MM.1S (cell line): Measurements from ENCODE around the gene AGPAT3.

Experiments
- DNase-seq: peaks from one replicate; pipeline ENCODE4 v3.0.0-alpha.2; 2015
- H2AFZ ChIP-seq: fragments of 300-600 bp; sonication (generic); 2 replicates; pipeline ENCODE4 v1.6.0; 2016; ENCODE audit warnings: antibody characterized with exemption, low read length
- H3F3A ChIP-seq: fragments of 300-600 bp; sonication (generic); 2 replicates; pipeline ENCODE4 v1.6.1; 2016; ENCODE audit warnings: mild to moderate bottlenecking, antibody characterized with exemption, low read length, moderate library complexity, mixed read lengths; ENCODE audit not compliant: insufficient read depth
- H3K27ac ChIP-seq: fragments of 300-600 bp; sonication (generic); 2 replicates; pipeline ENCODE4 v1.5.1; 2016; ENCODE audit warnings: mild to moderate bottlenecking, low read length
- H3K27me3 ChIP-seq: fragments of 300-600 bp; sonication (generic); replicated peaks from 2 replicates; pipeline ENCODE4 v1.6.0; 2016; ENCODE audit warnings: low read length; ENCODE audit not compliant: insufficient read depth
- H3K36me3 ChIP-seq: fragments of 300-600 bp; sonication (generic); replicated peaks from 2 replicates; pipeline ENCODE4 v1.6.1; 2016; ENCODE audit warnings: mild to moderate bottlenecking, low read length, mixed read lengths; ENCODE audit not compliant: insufficient read depth
- H3K4me1 ChIP-seq: fragments of 300-600 bp; sonication (generic); 2 replicates; pipeline ENCODE4 v1.6.1; 2016; ENCODE audit warnings: low read length, mixed read lengths
- H3K4me2 ChIP-seq: fragments of 300-600 bp; sonication (generic); 2 replicates; pipeline ENCODE4 v1.6.0; 2016; ENCODE audit warnings: low read depth, low read length
- H3K4me3 ChIP-seq: fragments of 300-600 bp; sonication (generic); 2 replicates; pipeline ENCODE4 v1.5.1; 2016; ENCODE audit warnings: low read length, mixed read lengths
- H3K79me2 ChIP-seq: fragments of 300-600 bp; sonication (generic); 2 replicates; pipeline ENCODE4 v1.6.1; 2016; ENCODE audit warnings: mixed run types, low read length, mixed read lengths
- H3K9ac ChIP-seq: fragments of 300-600 bp; sonication (generic); 2 replicates; pipeline ENCODE4 v1.6.1; 2016; ENCODE audit warnings: low read length, mixed read lengths
- H3K9me2 ChIP-seq: fragments of 300-600 bp; sonication (generic); replicated peaks from 2 replicates; pipeline ENCODE4 v1.6.1; 2016; ENCODE audit warnings: mild to moderate bottlenecking, low read length, mixed read lengths; ENCODE audit not compliant: insufficient read depth
- H3K9me3 ChIP-seq: fragments of 300-600 bp; sonication (generic); replicated peaks from 2 replicates; pipeline ENCODE4 v1.6.1; 2016; ENCODE audit warnings: mild to moderate bottlenecking, low read length, mixed read lengths; ENCODE audit not compliant: insufficient read depth
- H4K20me1 ChIP-seq: fragments of 300-600 bp; sonication (generic); 2 replicates; pipeline ENCODE4 v1.6.1; 2016; ENCODE audit warnings: mild to moderate bottlenecking, low read length, moderate library complexity, mixed read lengths; ENCODE audit not compliant: insufficient read depth
- EZH2 ChIP-seq: fragments of 300-600 bp; sonication (generic); optimal IDR thresholded peaks from 2 replicates; pipeline ENCODE3; 2017; ENCODE audit warnings: low read depth, mild to moderate bottlenecking, antibody characterized with exemption, low read length, mixed read lengths
- EZH2phosphoT487 ChIP-seq: fragments of 300-600 bp; sonication (generic); IDR thresholded peaks from 2 replicates; pipeline ENCODE4 v1.6.1; 2018; ENCODE audit warnings: antibody characterized with exemption, low read length
- TF ChIP-seq, protein P1 (sequence below): fragments of 300-600 bp; sonication (generic); IDR thresholded peaks from 2 replicates; pipeline ENCODE4 v1.5.1; 2016; ENCODE audit warnings: antibody characterized with exemption, low read length, mixed read lengths

AGPAT3 gene

DNA sequence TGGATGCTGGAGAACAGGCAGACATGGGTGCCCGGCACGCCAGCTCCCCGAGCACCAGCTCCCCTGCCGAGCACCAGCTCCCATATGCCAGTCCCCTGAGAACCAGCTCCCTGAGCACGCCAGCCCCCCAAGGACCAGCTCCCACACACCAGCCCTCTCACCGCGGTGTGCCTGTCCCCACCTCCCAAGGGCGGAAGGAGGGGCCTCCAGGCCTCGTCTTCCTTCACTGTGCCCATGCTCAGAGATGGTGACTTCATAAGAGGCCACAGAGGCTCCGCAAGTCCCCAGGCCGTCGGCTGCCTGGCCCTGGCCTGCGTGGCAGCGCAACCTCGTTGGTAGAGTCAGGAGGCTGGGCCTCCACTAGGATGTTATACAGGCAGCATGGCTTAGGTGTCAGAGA is 69.1 kb downstream of the AGPAT3 start:
- H3K9me3 ChIP-seq: no peaks in the 10 kb centered on the region
- no peaks in the 10 kb centered on the region for H3K9me2 ChIP-seq
- peaks cover 88% of the 10 kb centered on the region for H3K79me2 ChIP-seq
- TF ChIP-seq EZH2 (no peak), EZH2phosphoT487 (no peak)
- TF ChIP-seq, protein P1, sequence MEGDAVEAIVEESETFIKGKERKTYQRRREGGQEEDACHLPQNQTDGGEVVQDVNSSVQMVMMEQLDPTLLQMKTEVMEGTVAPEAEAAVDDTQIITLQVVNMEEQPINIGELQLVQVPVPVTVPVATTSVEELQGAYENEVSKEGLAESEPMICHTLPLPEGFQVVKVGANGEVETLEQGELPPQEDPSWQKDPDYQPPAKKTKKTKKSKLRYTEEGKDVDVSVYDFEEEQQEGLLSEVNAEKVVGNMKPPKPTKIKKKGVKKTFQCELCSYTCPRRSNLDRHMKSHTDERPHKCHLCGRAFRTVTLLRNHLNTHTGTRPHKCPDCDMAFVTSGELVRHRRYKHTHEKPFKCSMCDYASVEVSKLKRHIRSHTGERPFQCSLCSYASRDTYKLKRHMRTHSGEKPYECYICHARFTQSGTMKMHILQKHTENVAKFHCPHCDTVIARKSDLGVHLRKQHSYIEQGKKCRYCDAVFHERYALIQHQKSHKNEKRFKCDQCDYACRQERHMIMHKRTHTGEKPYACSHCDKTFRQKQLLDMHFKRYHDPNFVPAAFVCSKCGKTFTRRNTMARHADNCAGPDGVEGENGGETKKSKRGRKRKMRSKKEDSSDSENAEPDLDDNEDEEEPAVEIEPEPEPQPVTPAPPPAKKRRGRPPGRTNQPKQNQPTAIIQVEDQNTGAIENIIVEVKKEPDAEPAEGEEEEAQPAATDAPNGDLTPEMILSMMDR: no peak
- no peaks in the 10 kb centered on the region for H3K36me3 ChIP-seq
- no peak overlapping the region for H3K4me3 ChIP-seq
- no peak overlapping the region for H3K9ac ChIP-seq
- H3K27me3 ChIP-seq: no peaks in the 10 kb centered on the region
- peaks cover 11% of the 10 kb centered on the region for H3F3A ChIP-seq
- no peak for DNase-seq
- peaks cover 5% of the 10 kb centered on the region; the same call in 1 of the 2 replicates for H3K4me1 ChIP-seq
- no peak overlapping the region for H3K4me2 ChIP-seq
- H2AFZ ChIP-seq: no peak overlapping the region
- H4K20me1 ChIP-seq: 0 out of 2 replicates have a peak, but pooled peaks cover 3% of the 10 kb centered on the region
- no peak overlapping the region for H3K27ac ChIP-seq

GRCh38 chr21:43934716-43935705 is 70.0 kb downstream of the AGPAT3 start:
- Histone ChIP-seq H4K20me1 (peaks cover 9% of the 10 kb centered on the region; the same call in 1 of the 2 replicates), H3K4me3 (no peak overlapping the region), H3K9ac (no peak overlapping the region), H2AFZ (no peak overlapping the region), H3K4me1 (peaks cover 5% of the 10 kb centered on the region; the same call in 1 of the 2 replicates), H3K4me2 (no peak overlapping the region), H3K27ac (no peak overlapping the region), H3F3A (peaks cover 11% of the 10 kb centered on the region), H3K27me3 (no peaks in the 10 kb centered on the region), H3K9me3 (no peaks in the 10 kb centered on the region), H3K79me2 (peaks cover 88% of the 10 kb centered on the region), H3K9me2 (no peaks in the 10 kb centered on the region), H3K36me3 (no peaks in the 10 kb centered on the region)
- DNase-seq: no peak
- TF ChIP-seq, protein P1: no peak
- no peak for TF ChIP-seq EZH2phosphoT487
- TF ChIP-seq EZH2: no peak

DNA sequence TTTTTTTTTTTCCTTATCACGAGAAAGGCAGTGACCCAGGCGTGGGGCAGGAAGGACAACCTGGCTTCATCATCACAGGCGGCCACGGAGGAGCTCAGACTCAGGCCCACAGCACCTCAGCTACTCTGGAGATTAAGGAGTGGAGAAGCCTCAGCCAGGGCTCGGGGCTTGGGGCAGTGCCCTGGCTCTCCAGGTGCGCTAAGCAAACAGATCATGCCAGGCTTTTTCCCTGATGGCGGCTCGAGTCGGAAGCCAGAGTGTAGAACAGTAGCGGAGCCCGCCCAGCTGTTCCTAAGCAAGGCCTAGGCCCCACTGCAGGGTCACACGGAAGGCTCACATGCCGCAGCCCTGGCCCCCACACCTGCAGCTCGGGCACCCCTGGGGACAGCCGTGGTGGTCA is 70.7 kb downstream of the AGPAT3 start:
- no peaks in the 10 kb centered on the region for H3K27me3 ChIP-seq
- no peak overlapping the region for H3K9ac ChIP-seq
- no peak overlapping the region for H2AFZ ChIP-seq
- peaks cover 11% of the 10 kb centered on the region for H3F3A ChIP-seq
- TF ChIP-seq EZH2phosphoT487: no peak
- TF ChIP-seq, protein P1: no peak
- no peaks in the 10 kb centered on the region for H3K9me3 ChIP-seq
- peaks cover 9% of the 10 kb centered on the region; the same call in 1 of the 2 replicates for H4K20me1 ChIP-seq
- no peak overlapping the region for H3K4me2 ChIP-seq
- H3K36me3 ChIP-seq: no peaks in the 10 kb centered on the region
- H3K4me1 ChIP-seq: peaks cover 5% of the 10 kb centered on the region; the same call in 1 of the 2 replicates
- H3K79me2 ChIP-seq: peaks cover 89% of the 10 kb centered on the region
- H3K9me2 ChIP-seq: no peaks in the 10 kb centered on the region
- no peak overlapping the region for H3K4me3 ChIP-seq
- H3K27ac ChIP-seq: no peak overlapping the region
- DNase-seq: no peak
